Stimulated activated CD4-positive, alpha-beta T cell treated with anti-CD3 and anti-CD28 coated beads, TNF-alpha, amount 100 ng/mL, for 24 hours (primary cell): ENCODE measurements around the gene FSTL5.

Source experiments
- DNase-seq, 3 experiments: peaks; one replicate each; pipeline ENCODE4 v3.0.0-alpha.2; 2020; ENCODE audit warnings: low read depth in 3 of 3

FSTL5 gene

DNA sequence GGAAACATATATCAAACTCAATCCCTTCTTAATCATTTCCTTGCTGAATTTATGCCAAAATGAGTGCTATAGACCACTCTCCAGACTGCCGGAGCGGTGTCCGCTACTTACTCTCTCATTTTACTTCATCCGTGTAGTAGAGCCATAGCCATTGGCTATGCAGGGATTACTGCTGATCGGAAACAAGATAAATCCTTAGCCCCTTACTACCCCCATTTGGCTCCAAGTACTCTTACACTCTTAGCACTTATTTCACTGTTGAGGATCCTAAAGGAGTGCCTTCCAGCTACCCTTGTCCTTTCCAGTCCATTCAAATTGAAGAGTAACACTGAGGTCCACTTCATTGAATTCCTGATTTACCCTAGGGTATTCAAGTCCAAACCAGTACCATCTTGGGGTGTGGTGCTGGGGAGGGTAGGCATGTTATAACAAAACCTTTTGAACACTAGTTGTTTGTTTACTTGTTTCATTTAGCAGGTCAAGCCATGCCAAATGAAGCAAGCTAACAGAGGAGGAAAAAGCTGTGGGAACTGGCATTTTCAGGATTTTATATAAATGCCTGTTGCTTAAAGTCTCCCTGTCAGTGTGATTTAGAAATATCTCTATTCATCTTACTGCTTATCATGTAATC is 715.1 kb downstream of the FSTL5 start:
- no peak for DNase-seq

DNA sequence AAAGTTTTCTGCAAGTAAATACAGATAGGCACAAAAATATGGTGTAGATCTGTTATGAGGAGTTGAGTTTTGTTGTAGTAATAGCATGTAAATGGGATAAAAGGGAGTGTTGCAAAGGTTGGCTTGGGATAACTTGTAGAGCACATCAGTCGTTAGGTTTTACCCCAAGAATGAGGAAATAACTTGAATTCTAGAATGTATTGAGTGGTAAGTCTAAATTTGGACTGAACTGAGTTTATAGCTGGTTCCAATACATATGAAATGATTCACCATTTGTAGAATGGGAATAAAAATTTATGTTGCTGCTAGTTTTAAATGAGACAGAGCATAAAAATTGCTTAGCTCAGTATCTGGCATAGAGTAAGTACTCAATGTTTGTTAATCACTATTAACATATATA is 719.2 kb downstream of the FSTL5 start:
- no peak for DNase-seq

DNA sequence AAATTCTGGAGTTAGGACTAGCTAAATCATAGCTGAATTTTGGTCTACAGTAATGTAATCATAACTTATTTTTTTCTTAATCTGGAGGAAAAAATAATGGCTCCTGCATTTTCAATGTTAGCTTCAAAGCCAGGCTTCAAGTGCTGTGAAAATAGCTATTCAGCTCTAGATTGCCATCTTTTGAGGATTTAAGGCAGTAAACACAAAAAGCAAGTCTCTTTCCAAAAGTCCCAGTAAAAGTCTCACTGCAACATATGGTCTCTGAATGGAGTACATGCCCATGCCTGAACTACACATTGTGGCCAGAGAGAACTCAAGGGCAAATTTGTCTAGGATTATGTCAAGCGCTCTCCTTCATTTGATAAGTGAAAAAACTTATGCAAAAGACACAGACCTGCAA is 720.9 kb downstream of the FSTL5 start:
- DNase-seq: no peak

DNA sequence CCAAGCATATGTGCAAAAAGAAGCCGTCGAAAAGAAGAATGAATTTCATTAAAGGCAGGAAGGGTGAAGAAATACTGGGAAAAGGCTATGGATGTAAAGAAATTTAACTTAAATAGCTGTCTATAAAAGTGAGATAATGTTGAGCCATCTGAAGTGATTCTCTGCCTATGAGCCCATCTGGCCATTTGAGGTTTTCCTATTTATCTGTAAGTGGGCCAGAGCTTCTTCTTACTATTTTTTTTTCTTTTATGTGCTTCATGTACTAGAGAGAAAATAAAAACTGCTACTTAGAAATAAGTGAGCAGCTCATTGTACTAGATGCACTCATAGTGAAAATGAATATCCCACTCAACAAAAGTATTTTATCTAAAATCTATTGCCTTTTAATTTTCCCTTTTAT is 725.7 kb downstream of the FSTL5 start:
- DNase-seq: no peak

DNA sequence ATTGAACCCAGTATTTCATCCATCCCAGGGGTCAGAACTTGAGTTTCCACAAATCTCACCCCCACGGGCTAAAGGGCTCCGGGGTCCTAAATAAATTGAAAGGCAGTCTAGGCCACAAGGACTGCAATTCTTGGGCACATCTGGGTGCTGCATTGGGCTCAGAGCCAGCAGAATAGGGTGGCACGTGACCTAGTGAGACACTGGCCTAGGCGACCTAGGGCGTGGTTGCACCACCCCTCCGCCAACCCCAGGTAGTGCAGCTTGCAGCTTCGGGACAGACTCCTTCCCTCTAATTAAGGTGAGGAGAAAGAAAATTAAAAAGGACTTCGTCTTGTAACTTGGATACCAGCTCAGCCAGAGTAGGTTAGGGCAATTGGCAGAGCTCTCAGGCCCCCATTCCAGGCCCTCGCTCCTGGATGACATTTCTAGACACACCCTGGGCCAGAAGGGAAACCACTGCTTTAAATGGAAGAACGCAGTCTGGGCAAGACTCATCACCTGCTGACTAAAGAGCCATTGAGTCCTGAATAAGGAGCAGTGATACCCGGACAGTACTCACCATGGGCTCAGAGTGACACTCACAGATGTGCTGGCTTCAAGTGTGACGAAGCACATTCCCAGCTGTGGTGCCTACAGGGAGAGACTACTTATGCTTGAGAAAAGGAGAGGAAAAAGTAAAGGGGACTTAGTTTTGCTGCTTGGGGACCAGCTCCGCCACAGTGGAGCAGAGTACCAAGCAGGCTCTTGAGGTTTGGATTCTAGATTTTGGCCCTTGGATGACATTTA is 735.4 kb downstream of the FSTL5 start:
- no peak for DNase-seq

DNA sequence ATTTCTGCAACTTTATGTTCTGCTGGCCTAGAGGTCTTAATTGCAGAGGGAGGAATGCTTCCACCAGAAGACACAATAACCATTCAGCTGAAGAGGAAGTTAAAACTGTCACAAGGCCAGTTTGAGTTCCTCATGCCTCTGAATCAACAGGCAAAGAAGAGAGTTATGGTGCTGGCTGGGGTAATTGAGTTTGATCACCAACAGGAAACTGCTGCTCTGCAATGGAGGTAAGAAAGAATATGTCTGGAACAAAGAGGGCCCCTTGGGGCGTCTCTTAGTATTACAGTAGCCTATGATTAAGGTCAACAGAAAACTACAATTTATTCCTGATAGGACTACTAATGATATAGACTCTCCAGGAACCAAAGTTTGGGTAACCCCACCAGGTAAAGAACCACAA is 744.0 kb downstream of the FSTL5 start:
- no peak for DNase-seq

DNA sequence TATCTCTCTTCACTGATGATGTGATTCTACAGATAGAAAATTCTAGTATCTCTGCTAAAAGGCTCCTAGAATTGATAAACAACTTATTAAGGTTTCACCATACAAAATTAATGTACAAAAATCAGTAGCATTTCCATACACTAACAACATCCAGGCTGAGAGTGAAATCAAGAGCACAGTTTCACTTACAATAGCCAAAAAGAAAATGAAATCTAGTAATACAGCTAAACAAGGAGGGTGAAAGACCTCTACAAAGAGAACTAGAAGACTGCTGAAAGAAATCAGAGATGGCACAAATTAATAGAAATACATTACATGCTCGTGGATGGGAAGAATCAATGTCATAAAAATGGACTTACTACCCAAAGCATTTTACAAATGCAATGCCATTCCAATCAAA is 751.9 kb downstream of the FSTL5 start:
- no peak for DNase-seq

DNA sequence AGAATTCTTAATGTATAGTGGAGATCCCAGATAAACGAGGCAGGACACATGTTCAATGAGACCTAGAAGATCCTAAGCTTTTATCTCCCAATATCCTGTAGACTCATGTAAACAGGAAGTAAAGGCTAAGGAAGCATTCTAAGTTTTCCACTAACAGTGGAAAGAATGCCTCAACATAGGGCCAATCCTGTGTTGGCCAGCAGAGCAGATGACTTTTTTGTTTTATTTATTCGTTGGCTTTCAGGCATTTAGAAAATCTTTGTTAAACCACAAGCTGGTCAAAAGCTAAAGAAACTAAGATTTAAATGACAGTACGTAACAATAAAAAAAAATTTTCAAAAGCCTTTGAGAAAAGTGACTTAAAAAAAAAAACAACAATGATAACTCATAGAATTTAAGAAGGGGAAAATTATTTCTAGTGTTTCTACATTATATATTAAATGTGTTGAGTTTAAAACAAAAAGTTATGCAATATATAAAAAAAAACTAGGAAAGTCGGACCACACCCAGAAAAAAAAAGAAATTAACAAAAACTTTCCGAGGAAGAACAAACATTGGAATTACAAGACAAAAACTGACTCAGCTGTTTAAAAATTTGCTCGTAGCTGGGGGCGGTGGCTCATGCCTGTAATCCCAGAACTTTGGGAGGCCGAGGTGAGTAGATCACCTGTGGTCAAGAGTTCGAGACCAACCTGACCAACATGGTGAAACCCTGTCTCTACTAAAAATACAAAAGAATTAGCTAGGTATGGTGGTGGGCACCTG is 759.3 kb downstream of the FSTL5 start:
- no peak for DNase-seq

DNA sequence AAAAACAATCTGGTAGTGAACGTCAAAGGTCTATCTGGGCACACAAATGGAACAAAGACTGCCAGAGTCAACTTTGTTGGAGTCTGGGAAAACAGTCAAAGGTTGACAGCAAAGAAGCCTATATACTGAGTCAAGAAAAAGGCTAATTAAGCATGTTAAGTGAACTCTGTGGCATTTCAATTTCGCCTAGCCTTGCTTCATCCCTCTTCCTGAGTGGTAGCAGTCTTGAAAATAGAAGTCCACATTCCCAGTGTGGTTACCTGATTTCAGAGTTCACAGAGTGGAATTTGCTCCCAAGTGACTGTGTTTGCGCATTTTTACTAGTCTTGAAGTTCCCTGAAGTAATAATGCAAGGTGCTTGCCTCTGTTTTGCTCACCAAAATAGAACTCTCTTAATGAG is 760.0 kb downstream of the FSTL5 start:
- DNase-seq: no peak

DNA sequence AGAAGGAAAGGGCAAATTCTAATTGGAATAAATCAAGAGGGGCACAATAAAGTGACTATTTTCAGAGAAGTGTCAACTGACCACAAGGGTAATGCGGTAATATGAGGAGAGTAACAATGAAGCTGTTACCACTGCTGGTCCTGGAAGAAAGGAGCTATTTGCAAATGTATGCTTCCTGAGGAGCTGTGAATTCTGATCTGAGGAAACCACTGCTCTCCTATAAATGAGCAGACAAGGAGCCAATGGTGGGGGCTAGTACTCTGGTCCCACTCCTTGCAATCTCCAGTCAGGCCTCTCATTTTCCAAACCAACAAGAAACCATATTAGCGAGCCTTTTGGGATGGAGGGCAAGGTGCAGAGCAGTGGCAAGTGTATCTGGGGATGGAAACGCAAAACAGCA is 770.2 kb downstream of the FSTL5 start:
- no peak for DNase-seq

DNA sequence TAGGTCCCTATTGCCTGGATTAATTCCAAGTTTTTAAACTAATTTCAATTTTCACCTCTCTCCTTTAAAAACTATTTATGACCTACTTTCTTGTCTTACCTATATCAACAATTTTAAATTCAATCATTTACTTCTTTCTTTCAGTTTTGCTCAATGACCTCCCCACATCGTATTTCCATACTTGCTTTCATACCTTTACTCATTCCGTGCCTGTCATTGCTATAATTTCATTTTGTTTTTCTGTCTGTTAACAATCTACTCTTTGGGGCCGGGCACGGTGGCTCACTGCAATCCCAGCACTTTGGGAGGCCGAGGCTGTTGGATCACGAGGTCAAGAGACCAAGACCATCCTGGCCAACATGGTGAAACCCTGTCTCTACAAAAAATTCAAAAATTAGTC is 781.1 kb downstream of the FSTL5 start:
- DNase-seq: no peak

DNA sequence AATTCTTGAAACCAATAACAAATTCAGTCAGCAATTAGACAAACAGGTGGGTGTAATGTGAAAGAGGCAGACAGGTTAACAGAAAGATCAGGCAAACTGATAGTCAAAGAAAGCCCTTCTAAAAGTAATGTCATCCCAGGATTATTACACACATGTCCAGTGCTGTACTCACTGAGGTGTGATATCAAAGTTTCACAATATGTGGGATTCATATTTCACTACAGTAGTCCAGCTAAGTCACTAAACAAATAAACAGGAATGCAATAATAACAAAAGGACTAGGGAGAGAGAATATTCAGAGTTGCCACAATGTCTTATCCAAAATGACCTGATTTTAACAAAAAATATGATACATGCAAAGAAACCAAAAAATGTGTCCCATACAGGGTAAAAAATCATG is 787.5 kb downstream of the FSTL5 start:
- DNase-seq: no peak

DNA sequence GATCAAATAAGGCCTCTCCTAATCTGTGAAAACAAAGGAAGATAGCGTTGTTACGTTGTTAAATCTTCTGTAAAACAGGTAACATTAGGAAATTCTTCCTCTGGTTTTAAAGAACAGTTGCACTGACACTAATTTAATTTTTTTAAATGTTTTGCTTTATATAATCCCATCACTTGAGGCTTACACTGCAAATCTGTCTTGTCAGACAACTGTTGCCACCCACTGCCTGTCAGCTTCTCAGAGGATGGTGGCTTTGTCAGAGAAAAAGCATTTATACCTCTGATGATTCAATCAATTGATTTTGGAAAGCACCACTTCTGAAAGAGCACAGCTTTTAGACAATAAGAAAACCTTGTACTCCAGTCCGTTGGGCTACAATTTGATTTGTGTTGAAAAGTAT is 799.1 kb downstream of the FSTL5 start:
- DNase-seq: no peak

DNA sequence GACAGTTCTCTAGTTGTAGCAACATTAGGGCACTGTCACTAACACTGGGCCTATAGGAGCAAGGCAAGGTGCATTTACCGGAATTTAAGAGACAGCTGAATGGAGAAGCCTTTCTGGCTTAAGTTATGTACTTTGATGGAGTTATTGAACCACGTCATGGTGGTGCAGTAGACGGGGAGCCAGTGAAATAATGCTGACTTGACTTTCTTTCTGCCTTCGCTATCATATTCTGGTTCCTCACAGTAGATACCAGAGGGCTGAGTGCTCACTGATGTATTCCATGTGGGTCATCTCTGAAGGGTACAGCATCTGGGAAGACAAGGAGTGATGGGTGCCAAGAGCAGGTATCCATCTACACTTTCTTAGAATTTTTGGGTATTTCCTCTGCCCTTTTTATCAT is 802.8 kb downstream of the FSTL5 start:
- no peak for DNase-seq

DNA sequence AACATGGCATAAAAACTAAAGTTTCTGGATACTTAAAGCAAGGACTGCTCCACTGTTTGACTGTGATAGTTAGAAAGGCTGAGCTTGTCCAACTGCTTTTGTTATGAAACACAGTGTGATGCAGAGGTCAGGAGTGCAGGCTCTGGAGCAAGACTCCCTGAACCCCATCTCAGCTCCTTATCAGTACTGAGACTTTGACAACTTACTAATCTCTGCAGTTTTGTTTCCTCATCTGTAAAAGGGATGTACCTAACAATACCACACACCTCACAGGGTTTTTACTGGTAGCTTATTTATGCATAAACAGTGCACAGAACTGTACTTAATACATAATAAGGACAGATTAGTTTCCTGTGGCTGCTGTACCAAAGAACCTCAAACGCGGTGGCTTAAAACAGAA is 804.3 kb downstream of the FSTL5 start:
- DNase-seq: no peak

DNA sequence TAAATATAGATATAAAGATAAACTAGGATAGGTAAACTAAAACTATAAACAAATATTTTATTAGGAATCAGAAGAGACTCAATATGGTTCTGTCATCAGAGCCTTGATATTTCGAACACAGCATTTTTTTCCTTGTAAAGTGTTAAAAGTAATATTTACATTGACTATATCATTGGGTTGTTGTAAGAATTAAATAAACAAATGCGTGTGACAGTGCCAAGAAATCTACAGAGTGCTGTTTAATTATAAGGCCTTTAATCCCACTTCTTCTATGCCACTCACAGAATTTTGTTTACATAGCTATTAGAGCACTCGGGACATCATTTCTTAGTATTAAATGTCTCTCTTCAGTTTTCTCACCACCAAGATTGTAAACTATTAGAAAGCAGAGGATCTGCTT is 807.4 kb downstream of the FSTL5 start:
- DNase-seq: no peak

DNA sequence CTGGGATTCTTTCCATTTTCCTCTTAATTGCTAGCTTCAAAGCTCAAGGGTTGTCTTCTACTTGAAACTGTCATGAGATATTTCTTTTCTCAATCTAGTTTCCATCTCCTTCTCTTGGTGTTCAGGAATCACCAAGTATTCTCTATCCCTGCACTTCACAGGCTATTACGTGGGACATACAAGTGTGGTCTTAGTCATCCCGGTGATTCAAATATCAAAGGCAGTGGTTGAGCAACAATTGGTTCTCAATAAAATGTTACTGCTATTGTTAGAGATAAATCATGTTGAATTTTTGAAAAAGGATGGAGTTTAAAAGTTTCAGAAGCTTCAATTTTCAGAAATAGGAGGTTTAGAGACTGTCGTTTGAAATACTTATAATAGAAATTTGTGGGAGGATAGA is 812.9 kb downstream of the FSTL5 start:
- no peak for DNase-seq

DNA sequence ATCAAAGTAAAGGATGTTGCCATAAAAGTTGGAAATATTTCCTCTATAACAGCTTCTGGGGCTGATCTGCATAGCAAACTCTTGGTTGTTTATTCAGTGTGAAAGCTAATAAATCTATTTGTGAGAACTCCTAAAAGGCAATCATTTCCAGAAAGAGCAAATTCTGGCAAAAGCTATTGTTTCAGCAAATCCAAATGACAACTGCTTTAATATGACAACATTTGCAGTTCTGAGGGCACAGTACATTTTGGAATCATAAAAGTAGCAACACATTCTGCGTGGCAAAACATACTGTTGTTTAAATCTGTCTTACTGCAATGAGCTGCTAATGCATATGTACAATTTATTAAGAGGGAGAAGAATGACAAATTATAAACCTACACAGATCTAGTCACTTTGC is 818.1 kb downstream of the FSTL5 start:
- DNase-seq: no peak

DNA sequence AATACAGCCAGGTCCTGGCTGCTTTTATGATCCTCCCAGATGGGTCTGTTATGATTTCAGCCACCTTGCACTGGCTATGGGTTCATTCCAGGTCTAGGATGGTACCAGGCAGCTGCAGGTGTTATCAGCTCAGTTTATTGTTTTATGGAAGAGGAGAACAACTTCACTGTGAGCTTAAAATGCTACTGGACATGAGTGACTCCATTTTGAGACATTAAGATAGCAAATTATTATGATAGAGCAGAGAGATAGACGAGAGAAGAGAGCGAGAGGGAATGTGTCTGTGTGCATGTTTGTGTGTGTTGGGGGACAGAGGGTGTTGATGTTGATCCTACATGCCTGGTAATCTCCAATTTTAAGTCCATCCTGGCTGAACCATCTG is 820.2 kb downstream of the FSTL5 start:
- DNase-seq: no peak

DNA sequence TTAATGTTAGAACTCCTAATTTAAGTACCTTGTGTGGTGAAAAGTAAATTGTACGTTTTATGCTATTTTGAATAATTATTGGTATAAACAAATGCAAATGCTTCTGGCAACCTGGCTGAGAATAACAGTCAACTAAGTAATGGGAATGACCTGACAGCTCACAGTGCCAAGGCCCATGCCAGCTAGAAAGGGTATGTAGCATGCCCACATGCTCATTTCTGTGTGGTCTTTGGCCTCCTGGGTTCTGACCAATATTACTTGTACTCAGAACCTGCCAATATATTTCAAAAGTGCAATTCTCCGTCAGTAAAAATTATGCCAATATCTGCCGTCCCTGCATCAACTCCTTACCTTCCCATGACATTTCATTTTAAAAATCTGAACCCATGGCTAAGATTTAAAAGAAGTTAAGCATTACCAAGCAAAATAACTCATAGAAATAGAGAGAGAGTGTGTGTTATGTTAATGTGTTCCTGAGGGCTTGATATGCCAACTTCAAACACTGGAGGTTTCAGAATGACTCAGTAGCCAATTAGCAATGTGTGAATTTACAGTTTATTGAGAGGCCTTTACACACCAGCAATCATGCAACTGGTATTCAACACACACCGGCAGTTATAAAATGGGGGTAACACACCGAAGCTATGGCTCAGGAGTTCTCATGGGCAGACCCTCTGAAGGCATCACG is 820.8 kb downstream of the FSTL5 start:
- no peak for DNase-seq

DNA sequence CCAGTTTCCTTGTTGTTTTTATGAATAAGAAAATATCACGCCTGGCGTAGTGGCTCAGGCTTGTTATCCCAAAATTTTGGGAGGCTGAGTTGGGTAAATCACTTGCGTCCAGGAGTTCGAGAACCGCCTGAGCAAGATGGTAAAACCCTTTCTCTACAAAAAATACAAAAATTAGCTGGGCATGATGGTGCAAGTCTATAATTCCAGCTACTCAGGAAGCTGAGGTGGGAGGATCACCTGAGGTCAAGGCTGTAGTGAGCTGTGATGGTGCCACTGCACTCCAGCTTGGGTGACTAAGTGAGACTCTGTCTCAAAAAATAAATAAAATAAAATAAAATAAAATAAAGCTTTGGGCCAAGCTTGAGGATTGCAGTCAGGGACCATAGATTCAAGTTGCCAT is 827.2 kb downstream of the FSTL5 start:
- no peak for DNase-seq

DNA sequence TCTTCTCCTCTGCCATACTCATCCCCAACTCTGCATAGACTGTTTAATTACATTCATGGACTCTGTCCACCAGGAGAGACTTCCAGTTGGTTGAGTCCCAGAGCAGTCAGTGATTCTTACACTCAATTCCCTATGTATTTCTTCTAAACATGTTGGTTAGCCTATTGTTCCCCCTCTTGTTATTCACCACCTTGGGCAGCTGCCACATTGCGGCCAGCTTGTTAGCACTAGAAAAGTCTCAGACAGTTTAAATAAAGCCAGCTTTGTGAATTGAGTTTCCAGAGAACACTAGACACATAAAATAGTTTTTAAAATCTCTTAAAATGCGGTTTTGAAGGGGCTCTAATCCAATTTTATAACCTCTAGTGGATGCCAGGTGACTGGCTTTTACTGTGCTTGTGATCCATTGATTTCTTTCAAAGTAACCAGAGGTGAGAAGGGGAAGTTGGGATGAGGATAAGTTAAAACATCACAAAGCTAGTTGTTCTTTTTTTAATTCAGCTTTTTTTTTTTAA is 827.7 kb downstream of the FSTL5 start:
- DNase-seq: no peak
